Osteocyte (in vitro differentiated cells): ENCODE data around the gene RASA1. TPM values are rescaled to one million over a fixed set of nuclear protein-coding genes. Genes with fewer than 3 reads are reported as not detected.
A peak's percentile ranks its signal among the peaks of the same experiment; 100 is the strongest.

ENCODE experiments used
- DNase-seq: peaks from one replicate; pipeline ENCODE4 v3.0.0; 2021; ENCODE audit warnings: mixed read lengths; ENCODE audit not compliant: unreplicated experiment; ENCODE audit errors: extremely low spot score
- H3K27ac Mint-ChIP-seq: one replicate; pipeline ENCODE4 v1.8.0; 2021; ENCODE audit warnings: mild to moderate bottlenecking, mixed read lengths; ENCODE audit not compliant: unreplicated experiment
- H3K27me3 Mint-ChIP-seq: one replicate; pipeline ENCODE4 v1.8.0; 2021; ENCODE audit warnings: mixed read lengths; ENCODE audit not compliant: unreplicated experiment
- H3K36me3 Mint-ChIP-seq: one replicate; pipeline ENCODE4 v1.8.0; 2021; ENCODE audit warnings: mixed read lengths; ENCODE audit not compliant: unreplicated experiment
- H3K4me1 Mint-ChIP-seq: one replicate; pipeline ENCODE4 v1.8.0; 2021; ENCODE audit warnings: mixed read lengths; ENCODE audit not compliant: unreplicated experiment
- H3K4me3 Mint-ChIP-seq: one replicate; pipeline ENCODE4 v1.8.0; 2021; ENCODE audit warnings: mild to moderate bottlenecking, moderate library complexity, mixed read lengths; ENCODE audit not compliant: unreplicated experiment
- H3K9me3 Mint-ChIP-seq: one replicate; pipeline ENCODE4 v1.8.0; 2021; ENCODE audit warnings: mixed read lengths; ENCODE audit not compliant: unreplicated experiment
- total RNA-seq: library from RNA; stranded (reverse); gene quantifications from 2 replicates; pipeline ENCODE4 v1.2.1, GENCODE V29; 2021
- TF ChIP-seq, protein P1 (sequence below): fragments of 200-600 bp; sonication (generic); IDR thresholded peaks from 2 replicates; pipeline ENCODE4 v1.5.0; 2021; ENCODE audit warnings: antibody characterized with exemption, mild to moderate bottlenecking, moderate library complexity

RASA1 gene
- total RNA-seq, 1 donor from 2014 or later = 32.1 TPM

DNA sequence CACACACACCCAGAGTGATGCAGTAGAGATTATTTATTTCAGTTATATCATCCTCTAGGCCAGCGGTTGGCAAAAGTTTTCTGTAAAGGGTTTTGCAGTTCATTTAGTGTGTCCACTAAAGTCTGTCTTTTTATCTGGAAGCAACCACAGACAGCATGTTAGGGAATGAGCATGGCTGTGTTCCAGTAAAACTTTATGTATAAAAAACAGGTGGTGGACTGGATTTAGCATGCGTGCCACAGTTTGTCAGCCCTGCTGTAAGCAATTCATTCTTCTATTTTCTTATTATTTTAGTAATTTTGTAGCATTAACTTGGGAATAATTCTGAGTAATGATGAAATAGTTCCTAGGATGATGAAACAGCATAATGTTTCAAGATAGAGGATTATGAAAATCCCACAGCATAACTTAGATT is 93.4 kb downstream of the RASA1 start:
- Mint-ChIP-seq H3K4me3 (no peak overlapping the region), H3K4me1 (no peaks in the 10 kb centered on the region), H3K27me3 (no peaks in the 10 kb centered on the region), H3K9me3 (no peaks in the 10 kb centered on the region), H3K36me3 (peaks cover 35% of the 10 kb centered on the region), H3K27ac (peak overlapping the region; percentile 47)
- TF ChIP-seq, protein P1, sequence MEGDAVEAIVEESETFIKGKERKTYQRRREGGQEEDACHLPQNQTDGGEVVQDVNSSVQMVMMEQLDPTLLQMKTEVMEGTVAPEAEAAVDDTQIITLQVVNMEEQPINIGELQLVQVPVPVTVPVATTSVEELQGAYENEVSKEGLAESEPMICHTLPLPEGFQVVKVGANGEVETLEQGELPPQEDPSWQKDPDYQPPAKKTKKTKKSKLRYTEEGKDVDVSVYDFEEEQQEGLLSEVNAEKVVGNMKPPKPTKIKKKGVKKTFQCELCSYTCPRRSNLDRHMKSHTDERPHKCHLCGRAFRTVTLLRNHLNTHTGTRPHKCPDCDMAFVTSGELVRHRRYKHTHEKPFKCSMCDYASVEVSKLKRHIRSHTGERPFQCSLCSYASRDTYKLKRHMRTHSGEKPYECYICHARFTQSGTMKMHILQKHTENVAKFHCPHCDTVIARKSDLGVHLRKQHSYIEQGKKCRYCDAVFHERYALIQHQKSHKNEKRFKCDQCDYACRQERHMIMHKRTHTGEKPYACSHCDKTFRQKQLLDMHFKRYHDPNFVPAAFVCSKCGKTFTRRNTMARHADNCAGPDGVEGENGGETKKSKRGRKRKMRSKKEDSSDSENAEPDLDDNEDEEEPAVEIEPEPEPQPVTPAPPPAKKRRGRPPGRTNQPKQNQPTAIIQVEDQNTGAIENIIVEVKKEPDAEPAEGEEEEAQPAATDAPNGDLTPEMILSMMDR = no peak
- DNase-seq = no peak

DNA sequence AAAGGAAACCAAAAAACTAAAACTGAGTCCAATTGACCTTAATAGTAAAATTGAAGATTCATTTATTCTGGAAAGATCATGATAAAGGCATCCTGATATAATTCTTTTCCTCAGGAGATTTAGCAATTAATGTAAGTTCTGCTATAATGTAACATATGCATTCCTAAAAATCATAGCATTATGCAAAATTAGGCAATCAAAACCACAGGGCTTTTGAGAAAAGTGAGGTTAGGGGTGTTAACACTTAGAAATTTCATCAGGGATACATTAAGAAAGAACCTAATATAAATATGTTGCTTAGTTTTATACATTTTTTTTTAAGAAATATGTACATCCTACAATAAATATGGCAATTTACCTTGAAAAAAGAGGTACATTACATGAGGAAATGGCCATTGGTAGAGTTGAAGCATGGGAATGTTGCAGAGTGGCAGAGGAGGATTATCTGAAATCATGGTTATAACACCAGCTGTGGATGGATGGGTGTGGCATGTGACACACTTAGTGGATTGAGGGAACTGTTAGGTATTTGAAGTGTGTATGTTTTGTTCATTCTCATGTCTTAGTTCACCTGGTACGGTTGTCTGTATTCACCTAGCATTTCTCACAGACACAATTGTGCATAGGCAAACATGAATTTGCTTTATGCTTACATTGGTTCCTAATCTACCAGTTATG is 94.0 kb downstream of the RASA1 start:
- H3K27me3 Mint-ChIP-seq = no peaks in the 10 kb centered on the region
- H3K36me3 Mint-ChIP-seq = peaks cover 36% of the 10 kb centered on the region
- no peak for DNase-seq
- no peaks in the 10 kb centered on the region for H3K9me3 Mint-ChIP-seq
- no peak overlapping the region for H3K27ac Mint-ChIP-seq
- no peak overlapping the region for H3K4me3 Mint-ChIP-seq
- TF ChIP-seq, protein P1 = no peak
- H3K4me1 Mint-ChIP-seq = no peaks in the 10 kb centered on the region

DNA sequence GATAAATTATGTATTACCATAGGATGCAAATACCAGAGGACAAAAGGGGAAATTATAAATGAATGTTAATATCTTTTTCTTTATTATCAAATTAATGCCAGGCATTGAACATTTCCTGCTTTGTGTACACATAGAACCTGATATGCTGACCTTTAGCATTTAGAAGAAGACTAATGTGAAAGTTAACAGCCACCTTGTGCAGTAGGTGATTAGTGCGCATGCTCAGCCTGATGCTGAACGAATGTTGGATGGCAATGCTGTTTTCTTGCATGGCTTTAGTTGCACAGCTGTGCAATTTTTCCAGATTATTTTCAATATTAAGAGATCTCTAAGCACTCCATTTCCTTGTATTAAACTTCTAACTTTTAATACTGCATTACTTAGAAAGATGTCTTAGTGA is 99.6 kb downstream of the RASA1 start:
- DNase-seq = no peak
- H3K4me3 Mint-ChIP-seq = no peak overlapping the region
- TF ChIP-seq, protein P1 = no peak
- no peaks in the 10 kb centered on the region for H3K27me3 Mint-ChIP-seq
- no peaks in the 10 kb centered on the region for H3K9me3 Mint-ChIP-seq
- H3K36me3 Mint-ChIP-seq = peaks cover 37% of the 10 kb centered on the region
- H3K4me1 Mint-ChIP-seq = no peaks in the 10 kb centered on the region
- H3K27ac Mint-ChIP-seq = no peak overlapping the region

DNA sequence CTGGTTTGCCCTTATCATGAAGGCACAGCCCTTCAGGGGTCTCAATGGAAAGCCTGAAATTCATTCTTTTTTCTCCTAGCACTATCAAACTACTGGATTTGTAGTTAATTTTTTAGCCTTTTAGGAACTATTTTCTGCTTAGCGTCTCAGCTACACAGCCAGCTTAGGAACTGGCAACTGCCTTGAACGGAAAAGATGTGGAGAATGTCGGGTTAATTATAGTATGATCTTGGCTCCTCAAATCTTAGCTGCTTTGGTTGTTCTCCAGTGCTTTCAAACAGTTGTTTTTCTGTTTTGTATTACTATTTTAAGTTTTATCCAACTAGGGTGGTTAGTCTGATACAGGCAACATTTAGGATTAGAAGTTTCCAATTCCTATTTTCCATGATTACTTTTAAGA is 100.9 kb downstream of the RASA1 start:
- Mint-ChIP-seq H3K36me3 (peaks cover 46% of the 10 kb centered on the region), H3K9me3 (no peaks in the 10 kb centered on the region), H3K4me3 (no peak overlapping the region), H3K27ac (no peak overlapping the region), H3K27me3 (no peaks in the 10 kb centered on the region), H3K4me1 (no peaks in the 10 kb centered on the region)
- TF ChIP-seq, protein P1 = no peak
- no peak for DNase-seq

DNA sequence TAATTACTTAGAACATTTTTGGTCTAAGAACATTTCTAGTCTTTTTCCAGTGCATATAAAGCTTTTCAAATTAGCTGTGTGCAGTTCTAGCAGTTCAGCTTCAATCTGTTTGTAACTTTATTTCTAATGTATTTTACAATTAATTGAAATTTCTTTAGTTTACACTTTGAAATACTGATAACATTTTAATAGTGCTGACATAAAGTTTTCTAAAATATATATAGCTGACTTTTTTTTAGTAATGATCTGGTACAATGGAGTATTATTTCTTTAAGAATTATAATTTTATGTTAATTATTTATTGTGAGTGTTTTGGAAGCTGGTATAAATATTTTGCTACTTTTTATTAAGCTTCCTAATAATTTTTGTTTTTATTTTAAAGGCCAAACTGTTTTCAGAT is 101.7 kb downstream of the RASA1 start:
- peaks cover 46% of the 10 kb centered on the region for H3K36me3 Mint-ChIP-seq
- no peak for DNase-seq

More for the DNA sequence above, 101.7 kb downstream of the RASA1 start:
- no peaks in the 10 kb centered on the region for H3K27me3 Mint-ChIP-seq
- no peaks in the 10 kb centered on the region for H3K9me3 Mint-ChIP-seq
- no peaks in the 10 kb centered on the region for H3K4me1 Mint-ChIP-seq
- no peak overlapping the region for H3K4me3 Mint-ChIP-seq
- TF ChIP-seq, protein P1 = no peak
- no peak overlapping the region for H3K27ac Mint-ChIP-seq
